IPS-NIHi7 (cell line): ENCODE results near the gene COL25A1.
A peak's percentile ranks its signal among the peaks of the same experiment; 100 is the strongest.

Experiments used
- DNase-seq: peaks from one replicate; pipeline ENCODE4 v3.0.0; 2012; ENCODE audit warnings: mixed read lengths; ENCODE audit errors: extremely low spot score

Gene COL25A1

GRCh38 chr4:108867476-108867875, 435.0 kb downstream of the COL25A1 start:
- DNase-seq: no peak

- DNase-seq: peak; percentile 73
Measured at GRCh38 chr4:108861334-108861733, 441.1 kb downstream of the COL25A1 start.

- DNase-seq: no peak
Measured at GRCh38 chr4:108854786-108855185, 447.7 kb downstream of the COL25A1 start.

- no peak for DNase-seq
Measured at GRCh38 chr4:108852691-108853090, 449.8 kb downstream of the COL25A1 start.

- no peak for DNase-seq
Measured at GRCh38 chr4:108851366-108851765, 451.1 kb downstream of the COL25A1 start.

GRCh38 chr4:108850219-108850649, 452.2 kb downstream of the COL25A1 start:
- no peak for DNase-seq

- DNase-seq: no peak
Measured at GRCh38 chr4:108849611-108850168, 452.8 kb downstream of the COL25A1 start.

GRCh38 chr4:108846568-108846967, 455.9 kb downstream of the COL25A1 start:
- no peak for DNase-seq

- DNase-seq: no peak
Measured at GRCh38 chr4:108840426-108840975, 462.0 kb downstream of the COL25A1 start.

- DNase-seq: no peak
Measured at GRCh38 chr4:108839333-108839732, 463.1 kb downstream of the COL25A1 start.

GRCh38 chr4:108838451-108838850, 464.0 kb downstream of the COL25A1 start:
- no peak for DNase-seq

GRCh38 chr4:108834835-108835384, 467.5 kb downstream of the COL25A1 start:
- DNase-seq: peak; percentile 30

- no peak for DNase-seq
Measured at GRCh38 chr4:108834166-108834834, 468.2 kb downstream of the COL25A1 start.

- DNase-seq: no peak
Measured at GRCh38 chr4:108833046-108833445, 469.4 kb downstream of the COL25A1 start.

GRCh38 chr4:108831886-108832285, 470.6 kb downstream of the COL25A1 start:
- no peak for DNase-seq

GRCh38 chr4:108831291-108831690, 471.2 kb downstream of the COL25A1 start:
- DNase-seq: no peak

- DNase-seq: no peak
Measured at GRCh38 chr4:108830509-108831244, 471.8 kb downstream of the COL25A1 start.

GRCh38 chr4:108829966-108830492, 472.4 kb downstream of the COL25A1 start:
- no peak for DNase-seq

- DNase-seq: no peak
Measured at GRCh38 chr4:108828620-108829019, 473.8 kb downstream of the COL25A1 start.

GRCh38 chr4:108825737-108826136, 476.7 kb downstream of the COL25A1 start:
- DNase-seq: no peak

- DNase-seq: no peak
Measured at GRCh38 chr4:108821351-108821930, 481.0 kb downstream of the COL25A1 start.
